ENCODE measurements around the gene MYEF2. TPM values are rescaled to one million over a fixed set of nuclear protein-coding genes. Genes with fewer than 3 reads are reported as not detected.

MYEF2 gene
- total RNA-seq, 1 experiment from 2014 or later, result 27.6 TPM

DNA sequence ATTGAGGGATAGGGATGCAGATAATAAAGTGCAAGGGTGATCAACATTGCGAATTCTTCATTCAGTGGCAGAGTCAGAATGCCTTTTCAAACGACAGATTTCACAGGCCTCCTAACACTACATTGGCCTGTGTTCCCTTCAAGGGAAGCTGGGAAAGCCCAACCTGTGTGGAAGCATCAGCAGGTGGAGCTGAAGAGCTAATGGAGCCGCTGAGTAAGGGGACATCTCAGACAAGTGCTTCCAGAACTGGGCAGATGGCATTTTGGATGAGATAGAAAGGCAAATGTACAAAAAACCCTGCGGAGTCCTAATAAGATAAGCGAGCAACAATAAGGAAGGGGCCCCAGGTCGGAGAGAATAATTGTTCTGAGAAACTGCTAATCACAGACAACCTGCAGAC is 65.9 kb downstream of the MYEF2 start:
- DNase-seq (ENCODE audit: unreplicated experiment), result peak; percentile 46
- ChIA-PET POLR2A (no interaction called here), CTCF (interaction anchor here (0.6 to 5.2 kb wide), 17 partner anchors 15 to 922 kb away, joined by 3 to 49 read pairs (median 4); no protein-coding TSS in a partner anchor)
- BruUV-seq (replicated peaks), result no TSS peak
- intact Hi-C loops (cut with micrococcal nuclease), result loop anchor here (1.0 to 2.0 kb wide), 3 partner anchors 138 to 240 kb away; no protein-coding TSS in a partner anchor
- H3K27ac Mint-ChIP-seq (ENCODE audit: low read depth, unreplicated experiment), result no peak overlapping the region
- no peaks in the 10 kb centered on the region for H3K4me1 Mint-ChIP-seq (ENCODE audit: insufficient read depth, unreplicated experiment)
- no peaks in the 10 kb centered on the region for H3K36me3 Mint-ChIP-seq (ENCODE audit: insufficient read depth, unreplicated experiment)
- no peak overlapping the region for H3K4me3 Mint-ChIP-seq (ENCODE audit: unreplicated experiment)
- TF ChIP-seq, protein P1, sequence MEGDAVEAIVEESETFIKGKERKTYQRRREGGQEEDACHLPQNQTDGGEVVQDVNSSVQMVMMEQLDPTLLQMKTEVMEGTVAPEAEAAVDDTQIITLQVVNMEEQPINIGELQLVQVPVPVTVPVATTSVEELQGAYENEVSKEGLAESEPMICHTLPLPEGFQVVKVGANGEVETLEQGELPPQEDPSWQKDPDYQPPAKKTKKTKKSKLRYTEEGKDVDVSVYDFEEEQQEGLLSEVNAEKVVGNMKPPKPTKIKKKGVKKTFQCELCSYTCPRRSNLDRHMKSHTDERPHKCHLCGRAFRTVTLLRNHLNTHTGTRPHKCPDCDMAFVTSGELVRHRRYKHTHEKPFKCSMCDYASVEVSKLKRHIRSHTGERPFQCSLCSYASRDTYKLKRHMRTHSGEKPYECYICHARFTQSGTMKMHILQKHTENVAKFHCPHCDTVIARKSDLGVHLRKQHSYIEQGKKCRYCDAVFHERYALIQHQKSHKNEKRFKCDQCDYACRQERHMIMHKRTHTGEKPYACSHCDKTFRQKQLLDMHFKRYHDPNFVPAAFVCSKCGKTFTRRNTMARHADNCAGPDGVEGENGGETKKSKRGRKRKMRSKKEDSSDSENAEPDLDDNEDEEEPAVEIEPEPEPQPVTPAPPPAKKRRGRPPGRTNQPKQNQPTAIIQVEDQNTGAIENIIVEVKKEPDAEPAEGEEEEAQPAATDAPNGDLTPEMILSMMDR (IDR thresholded peaks at IDR 0.05; ENCODE audit: unreplicated experiment), result peak; percentile 48
- H3K27me3 Mint-ChIP-seq (ENCODE audit: insufficient read depth, unreplicated experiment), result peaks cover 24% of the 10 kb centered on the region
- no peaks in the 10 kb centered on the region for H3K9me3 Mint-ChIP-seq (ENCODE audit: unreplicated experiment)

DNA sequence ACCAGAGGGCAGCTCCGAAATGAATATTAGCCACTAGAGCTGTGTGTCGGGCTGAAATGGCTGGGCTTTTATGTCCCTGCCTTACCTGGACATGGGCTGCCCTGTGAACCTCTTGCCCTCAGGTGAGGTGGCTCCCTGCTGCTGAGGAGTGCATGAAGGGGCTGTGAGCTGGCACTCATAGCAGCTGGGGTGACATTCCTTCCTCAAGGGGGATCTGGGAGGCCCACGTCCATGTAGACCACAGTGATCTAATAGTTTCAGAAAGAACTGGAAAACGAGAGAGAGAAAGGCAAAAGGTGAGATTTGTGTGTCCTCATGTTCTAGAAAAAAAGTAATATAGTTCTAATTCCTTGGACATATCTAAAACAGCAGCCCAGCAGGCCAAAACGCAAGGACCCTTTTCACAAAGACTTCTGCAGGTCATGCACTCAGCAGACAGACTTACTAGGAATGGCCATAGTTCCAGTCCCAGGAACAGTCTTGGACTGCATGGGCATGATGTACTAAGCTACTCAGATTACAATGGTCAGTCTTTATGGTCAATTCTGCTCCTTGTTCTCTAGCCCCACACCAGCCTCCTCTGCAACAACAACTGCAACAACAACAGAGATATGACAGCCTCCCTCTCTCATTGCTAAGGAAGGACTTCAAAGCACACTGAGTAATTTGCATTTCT is 68.1 kb downstream of the MYEF2 start:
- H3K36me3 Mint-ChIP-seq (ENCODE audit: insufficient read depth, unreplicated experiment), result no peaks in the 10 kb centered on the region
- DNase-seq (ENCODE audit: unreplicated experiment), result peak; percentile 8
- H3K4me3 Mint-ChIP-seq (ENCODE audit: unreplicated experiment), result no peak overlapping the region
- BruUV-seq (replicated peaks), result no TSS peak
- H3K9me3 Mint-ChIP-seq (ENCODE audit: unreplicated experiment), result no peaks in the 10 kb centered on the region
- no peak overlapping the region for H3K27ac Mint-ChIP-seq (ENCODE audit: low read depth, unreplicated experiment)
- CTCF ChIA-PET, result interaction anchor here (0.6 to 5.2 kb wide), 3 partner anchors 140 to 192 kb away, joined by 3 to 49 read pairs (median 3); no protein-coding TSS in a partner anchor
- H3K27me3 Mint-ChIP-seq (ENCODE audit: insufficient read depth, unreplicated experiment), result peaks cover 33% of the 10 kb centered on the region
- TF ChIP-seq, protein P1 (IDR thresholded peaks at IDR 0.05; ENCODE audit: unreplicated experiment), result no peak
- no peaks in the 10 kb centered on the region for H3K4me1 Mint-ChIP-seq (ENCODE audit: insufficient read depth, unreplicated experiment)
- intact Hi-C loops (cut with micrococcal nuclease), result no loop called here
- POLR2A ChIA-PET, result no interaction called here

DNA sequence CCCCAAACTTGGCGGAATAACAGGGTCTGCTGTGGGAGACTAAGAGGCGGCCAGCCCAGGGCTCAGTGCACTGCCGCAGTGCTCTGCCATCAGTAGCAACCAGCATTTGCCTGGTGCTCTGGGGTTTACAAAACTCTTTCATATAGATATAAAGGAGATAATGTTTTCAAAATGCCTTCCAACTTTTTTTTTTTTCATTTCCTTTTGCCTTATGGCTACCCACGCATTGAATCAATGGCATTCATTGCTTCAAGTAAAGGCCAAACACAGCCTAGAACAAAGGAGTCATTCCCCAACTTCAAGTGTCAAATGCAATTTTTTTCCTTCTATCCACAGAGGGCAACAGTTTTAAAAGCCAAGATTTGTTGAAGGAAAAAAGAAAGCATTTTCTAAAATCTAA is 68.9 kb downstream of the MYEF2 start:
- intact Hi-C loops (cut with micrococcal nuclease), result no loop called here
- ChIA-PET CTCF (interaction anchor here (0.6 to 0.7 kb wide), 3 partner anchors 157 to 247 kb away, joined by 3 read pairs; no protein-coding TSS in a partner anchor), POLR2A (interaction anchor here (0.6 to 1.3 kb wide), 2 partner anchors 10 to 11 kb away, joined by 3 to 4 read pairs; no protein-coding TSS in a partner anchor)
- Mint-ChIP-seq H3K9me3 (ENCODE audit: unreplicated experiment) (no peaks in the 10 kb centered on the region), H3K27me3 (ENCODE audit: insufficient read depth, unreplicated experiment) (peaks cover 37% of the 10 kb centered on the region), H3K4me3 (ENCODE audit: unreplicated experiment) (no peak overlapping the region), H3K4me1 (ENCODE audit: insufficient read depth, unreplicated experiment) (no peaks in the 10 kb centered on the region), H3K27ac (ENCODE audit: low read depth, unreplicated experiment) (no peak overlapping the region), H3K36me3 (ENCODE audit: insufficient read depth, unreplicated experiment) (no peaks in the 10 kb centered on the region)
- BruUV-seq (replicated peaks), result no TSS peak
- DNase-seq (ENCODE audit: unreplicated experiment), result no peak
- TF ChIP-seq, protein P1 (IDR thresholded peaks at IDR 0.05; ENCODE audit: unreplicated experiment), result no peak

DNA sequence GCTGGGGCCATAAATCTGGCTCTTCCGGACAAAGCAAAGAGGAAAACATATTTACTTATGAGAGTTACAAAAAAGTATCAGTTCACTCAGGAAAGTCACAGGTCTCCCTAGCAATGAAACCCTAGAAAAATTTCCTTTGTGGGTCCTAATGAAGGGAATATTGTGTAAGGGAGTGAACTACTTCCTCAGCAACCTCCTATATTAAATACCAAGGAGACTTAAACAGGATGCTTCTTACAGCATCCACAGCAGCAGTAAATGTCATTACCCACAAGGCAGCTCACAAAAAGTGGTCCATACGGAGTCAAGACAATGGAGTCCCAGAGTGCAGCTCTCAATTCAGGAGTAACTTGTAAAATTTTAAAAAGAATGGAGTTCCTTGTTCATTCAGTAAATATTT is 72.2 kb downstream of the MYEF2 start:
- H3K4me1 Mint-ChIP-seq (ENCODE audit: insufficient read depth, unreplicated experiment), result no peaks in the 10 kb centered on the region
- no peak overlapping the region for H3K27ac Mint-ChIP-seq (ENCODE audit: low read depth, unreplicated experiment)
- ChIA-PET POLR2A (interaction anchor here (1.2 kb wide), 1 partner anchor 9 kb away, joined by 3 read pairs; no protein-coding TSS in a partner anchor), CTCF (interaction anchor here (0.6 to 1.8 kb wide), 3 partner anchors 21 to 177 kb away, joined by 3 to 4 read pairs (median 3); no protein-coding TSS in a partner anchor)
- no peak for DNase-seq (ENCODE audit: unreplicated experiment)
- H3K4me3 Mint-ChIP-seq (ENCODE audit: unreplicated experiment), result no peak overlapping the region
- peaks cover 37% of the 10 kb centered on the region for H3K27me3 Mint-ChIP-seq (ENCODE audit: insufficient read depth, unreplicated experiment)
- intact Hi-C loops (cut with micrococcal nuclease), result no loop called here
- no peaks in the 10 kb centered on the region for H3K36me3 Mint-ChIP-seq (ENCODE audit: insufficient read depth, unreplicated experiment)
- no TSS peak for BruUV-seq (replicated peaks)
- TF ChIP-seq, protein P1 (IDR thresholded peaks at IDR 0.05; ENCODE audit: unreplicated experiment), result no peak
- H3K9me3 Mint-ChIP-seq (ENCODE audit: unreplicated experiment), result no peaks in the 10 kb centered on the region

All from MCF 10A (cell line).